GM12801 (cell line): ENCODE results near the gene SMAD2.

Experiments used
- CTCF ChIP-seq: IDR thresholded peaks from one replicate; pipeline ENCODE4 v1.5.1; 2011; ENCODE audit warnings: control low read depth; ENCODE audit not compliant: insufficient read length; ENCODE audit errors: extremely low read depth

SMAD2 gene

GRCh38 chr18:47901624-47902362 is 28.7 kb downstream of the SMAD2 start:
- no peak for TF ChIP-seq CTCF

- TF ChIP-seq CTCF, result no peak
These were observed 31.2 kb downstream of the SMAD2 start for GRCh38 chr18:47899107-47899840.

GRCh38 chr18:47898696-47899095 is 31.8 kb downstream of the SMAD2 start:
- TF ChIP-seq CTCF, result no peak

GRCh38 chr18:47898055-47898454 is 32.4 kb downstream of the SMAD2 start:
- no peak for TF ChIP-seq CTCF

GRCh38 chr18:47895565-47896250 is 34.8 kb downstream of the SMAD2 start:
- no peak for TF ChIP-seq CTCF

- TF ChIP-seq CTCF, result no peak
These were observed 36.3 kb downstream of the SMAD2 start for GRCh38 chr18:47893939-47894699.

- TF ChIP-seq CTCF, result no peak
These were observed 37.4 kb downstream of the SMAD2 start for GRCh38 chr18:47893047-47893446.
